ENCODE results near the gene LPIN3. TPM values are rescaled to one million over a fixed set of nuclear protein-coding genes. Genes with fewer than 3 reads are reported as not detected.

Gene LPIN3
- total RNA-seq, 1 experiment from 2014 or later, result 32.6 TPM

- 0 out of 2 replicates have a peak, but pooled peaks cover 4% of the 10 kb centered on the region for H3K9me3 ChIP-seq
- DNase-seq, result peak in 1 of 2 experiments; percentile 46
- H3K36me3 ChIP-seq (ENCODE audit: control insufficient read depth, insufficient read depth, low read length), result no peaks in the 10 kb centered on the region
- CTCF ChIA-PET, result interaction anchor here (0.6 to 1.1 kb wide), 2 partner anchors 24 to 129 kb away, joined by 3 read pairs; no protein-coding TSS in a partner anchor
- 0 out of 2 replicates have a peak, but pooled peaks cover 6% of the 10 kb centered on the region for H3K4me1 ChIP-seq
- peak within 1 kb of the TSS; percentile 64 for H3K4me3 Mint-ChIP-seq (ENCODE audit: unreplicated experiment)
- H3K4me1 Mint-ChIP-seq (ENCODE audit: low read depth, unreplicated experiment), result peaks cover 11% of the 10 kb centered on the region
- peaks cover 28% of the 10 kb centered on the region for H3K27me3 Mint-ChIP-seq (ENCODE audit: insufficient read depth, unreplicated experiment)
- TF ChIP-seq CTCF (IDR thresholded peaks at IDR 0.05; ENCODE audit: insufficient read depth in 1 of 2, low read depth in 1 of 2, low read length in 1 of 2, severe bottlenecking in 1 of 2, unreplicated experiment in 1 of 2), result no peak
- BruUV-seq (replicated peaks), result no TSS peak
- H3K27ac Mint-ChIP-seq (ENCODE audit: unreplicated experiment), result no peak within 1 kb of the TSS
- H3K36me3 Mint-ChIP-seq (ENCODE audit: insufficient read depth, unreplicated experiment), result peaks cover 6% of the 10 kb centered on the region
- intact Hi-C loops (cut with micrococcal nuclease; ENCODE audit: unreplicated experiment), result no loop called here
- H3K27me3 ChIP-seq (replicated peaks; ENCODE audit: control insufficient read depth, insufficient read depth, low read length), result peaks cover 8% of the 10 kb centered on the region
- H3K4me3 ChIP-seq (ENCODE audit: low read depth, low read length), result peak within 1 kb of the TSS; percentile 23
- peaks cover 8% of the 10 kb centered on the region for H3K9me3 Mint-ChIP-seq (ENCODE audit: unreplicated experiment)
- POLR2A ChIA-PET, result interaction anchor here (0.8 kb wide), 1 partner anchor 27 kb away, joined by 5 read pairs; no protein-coding TSS in a partner anchor
These were observed 26.1 kb downstream of the LPIN3 start, which contains the start of gene EMILIN3 for GRCh38 chr20:41366546-41367392. Gene EMILIN3, minus strand, starts transcription at chr20:41366818. Its CDS starts 184 bp downstream, at chr20:41366634.

- no peaks in the 10 kb centered on the region for H3K36me3 ChIP-seq (ENCODE audit: control insufficient read depth, insufficient read depth, low read length)
- Mint-ChIP-seq H3K27ac (ENCODE audit: unreplicated experiment) (no peak overlapping the region), H3K36me3 (ENCODE audit: insufficient read depth, unreplicated experiment) (peaks cover 6% of the 10 kb centered on the region), H3K4me1 (ENCODE audit: low read depth, unreplicated experiment) (peaks cover 11% of the 10 kb centered on the region), H3K9me3 (ENCODE audit: unreplicated experiment) (peaks cover 8% of the 10 kb centered on the region), H3K27me3 (ENCODE audit: insufficient read depth, unreplicated experiment) (peaks cover 28% of the 10 kb centered on the region), H3K4me3 (ENCODE audit: unreplicated experiment) (peak overlapping the region; percentile 64)
- POLR2A ChIA-PET, result interaction anchor here (0.8 kb wide), 1 partner anchor 27 kb away, joined by 5 read pairs; no protein-coding TSS in a partner anchor
- H3K4me3 ChIP-seq (ENCODE audit: low read depth, low read length), result no peak overlapping the region
- TF ChIP-seq CTCF (IDR thresholded peaks at IDR 0.05; ENCODE audit: insufficient read depth in 1 of 2, low read depth in 1 of 2, low read length in 1 of 2, severe bottlenecking in 1 of 2, unreplicated experiment in 1 of 2), result no peak
- 0 out of 2 replicates have a peak, but pooled peaks cover 4% of the 10 kb centered on the region for H3K9me3 ChIP-seq
- CTCF ChIA-PET, result interaction anchor here (1.2 kb wide), 1 partner anchor 27 kb away, joined by 7 read pairs; the partner anchor contains the start of gene LPIN3
- no peak for DNase-seq
- intact Hi-C loops (cut with micrococcal nuclease; ENCODE audit: unreplicated experiment), result no loop called here
- H3K27me3 ChIP-seq (replicated peaks; ENCODE audit: control insufficient read depth, insufficient read depth, low read length), result peaks cover 8% of the 10 kb centered on the region
- 0 out of 2 replicates have a peak, but pooled peaks cover 6% of the 10 kb centered on the region for H3K4me1 ChIP-seq
- no TSS peak for BruUV-seq (replicated peaks)
These were observed 26.7 kb downstream of the LPIN3 start for GRCh38 chr20:41367393-41367695.

GRCh38 chr20:41367956-41368355 lies 27.3 kb downstream of the LPIN3 start:
- DNase-seq, result no peak
- BruUV-seq (replicated peaks), result no TSS peak
- peaks cover 28% of the 10 kb centered on the region for H3K27me3 Mint-ChIP-seq (ENCODE audit: insufficient read depth, unreplicated experiment)
- Histone ChIP-seq H3K4me1 (0 out of 2 replicates have a peak, but pooled peaks cover 6% of the 10 kb centered on the region), H3K9me3 (peaks cover 4% of the 10 kb centered on the region; the same call in 1 of the 2 replicates), H3K36me3 (ENCODE audit: control insufficient read depth, insufficient read depth, low read length) (no peaks in the 10 kb centered on the region), H3K27me3 (replicated peaks; ENCODE audit: control insufficient read depth, insufficient read depth, low read length) (peaks cover 8% of the 10 kb centered on the region), H3K4me3 (ENCODE audit: low read depth, low read length) (no peak overlapping the region)
- CTCF ChIA-PET, result interaction anchor here (0.6 to 1.2 kb wide), 2 partner anchors 27 to 661 kb away, joined by 3 to 7 read pairs; partner anchors contain the start of gene LPIN3
- H3K36me3 Mint-ChIP-seq (ENCODE audit: insufficient read depth, unreplicated experiment), result peaks cover 6% of the 10 kb centered on the region
- H3K9me3 Mint-ChIP-seq (ENCODE audit: unreplicated experiment), result peaks cover 8% of the 10 kb centered on the region
- no peak overlapping the region for H3K27ac Mint-ChIP-seq (ENCODE audit: unreplicated experiment)
- TF ChIP-seq CTCF (IDR thresholded peaks at IDR 0.05; ENCODE audit: insufficient read depth in 1 of 2, low read depth in 1 of 2, low read length in 1 of 2, severe bottlenecking in 1 of 2, unreplicated experiment in 1 of 2), result no peak
- POLR2A ChIA-PET, result no interaction called here
- intact Hi-C loops (cut with micrococcal nuclease; ENCODE audit: unreplicated experiment), result no loop called here
- peak overlapping the region; percentile 64 for H3K4me3 Mint-ChIP-seq (ENCODE audit: unreplicated experiment)
- H3K4me1 Mint-ChIP-seq (ENCODE audit: low read depth, unreplicated experiment), result peaks cover 11% of the 10 kb centered on the region
